HL-60 (cell line): ENCODE results near the gene CYP4Z1.

ENCODE experiments used
- CTCF ChIP-seq: IDR thresholded peaks from one replicate; pipeline ENCODE4 v1.5.1; 2011; ENCODE audit warnings: low read length, control low read depth, inconsistent platforms; ENCODE audit not compliant: insufficient read depth
- POLR2AphosphoS5 ChIP-seq: IDR thresholded peaks from 2 replicates; pipeline ENCODE4 v1.6.1; 2012; ENCODE audit warnings: low read depth
- SPI1 ChIP-seq: IDR thresholded peaks from 2 replicates; pipeline ENCODE4 v1.6.1; 2012; ENCODE audit warnings: low read depth, mild to moderate bottlenecking, borderline replicate concordance
- TF ChIP-seq, protein P1 (sequence below): IDR thresholded peaks from 2 replicates; pipeline ENCODE4 v1.6.1; 2012; ENCODE audit warnings: low read depth; ENCODE audit not compliant: insufficient replicate concordance

GRCh38 chr1:47137198-47137597, 70.2 kb downstream of the CYP4Z1 start, which contains the start of gene CYP4A22:
- TF ChIP-seq CTCF (no peak), POLR2AphosphoS5 (no peak), SPI1 (no peak)
- TF ChIP-seq, protein P1, sequence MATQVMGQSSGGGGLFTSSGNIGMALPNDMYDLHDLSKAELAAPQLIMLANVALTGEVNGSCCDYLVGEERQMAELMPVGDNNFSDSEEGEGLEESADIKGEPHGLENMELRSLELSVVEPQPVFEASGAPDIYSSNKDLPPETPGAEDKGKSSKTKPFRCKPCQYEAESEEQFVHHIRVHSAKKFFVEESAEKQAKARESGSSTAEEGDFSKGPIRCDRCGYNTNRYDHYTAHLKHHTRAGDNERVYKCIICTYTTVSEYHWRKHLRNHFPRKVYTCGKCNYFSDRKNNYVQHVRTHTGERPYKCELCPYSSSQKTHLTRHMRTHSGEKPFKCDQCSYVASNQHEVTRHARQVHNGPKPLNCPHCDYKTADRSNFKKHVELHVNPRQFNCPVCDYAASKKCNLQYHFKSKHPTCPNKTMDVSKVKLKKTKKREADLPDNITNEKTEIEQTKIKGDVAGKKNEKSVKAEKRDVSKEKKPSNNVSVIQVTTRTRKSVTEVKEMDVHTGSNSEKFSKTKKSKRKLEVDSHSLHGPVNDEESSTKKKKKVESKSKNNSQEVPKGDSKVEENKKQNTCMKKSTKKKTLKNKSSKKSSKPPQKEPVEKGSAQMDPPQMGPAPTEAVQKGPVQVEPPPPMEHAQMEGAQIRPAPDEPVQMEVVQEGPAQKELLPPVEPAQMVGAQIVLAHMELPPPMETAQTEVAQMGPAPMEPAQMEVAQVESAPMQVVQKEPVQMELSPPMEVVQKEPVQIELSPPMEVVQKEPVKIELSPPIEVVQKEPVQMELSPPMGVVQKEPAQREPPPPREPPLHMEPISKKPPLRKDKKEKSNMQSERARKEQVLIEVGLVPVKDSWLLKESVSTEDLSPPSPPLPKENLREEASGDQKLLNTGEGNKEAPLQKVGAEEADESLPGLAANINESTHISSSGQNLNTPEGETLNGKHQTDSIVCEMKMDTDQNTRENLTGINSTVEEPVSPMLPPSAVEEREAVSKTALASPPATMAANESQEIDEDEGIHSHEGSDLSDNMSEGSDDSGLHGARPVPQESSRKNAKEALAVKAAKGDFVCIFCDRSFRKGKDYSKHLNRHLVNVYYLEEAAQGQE, result no peak
